GM12878 (cell line): Measurements from ENCODE around the gene LRGUK. TPM values are rescaled to one million over a fixed set of nuclear protein-coding genes. Genes with fewer than 3 reads are reported as not detected.

Experiments
- ATAC-seq: fragments of 200-7000 bp; cut with Tn5 transposase; 3 replicates; pipeline ENCODE4 v1.9.1; 2020; ENCODE audit warnings: mild to moderate bottlenecking, moderate library complexity
- BruUV-seq: library from RNA; stranded (reverse); fragments of 400-500 nt; replicated peaks from 2 replicates; lab custom pipeline; 2021; lab: Mats Ljungman, UMichigan
- CTCF ChIA-PET: fragments of 300-600 bp; sonication (Branson Sonifier 250); formaldehyde crosslinking; extraction: SDS; loops from one replicate; lab custom pipeline; 2021; ENCODE audit warnings: inconsistent platforms; lab: Yijun Ruan, JAX
- POLR2A ChIA-PET: fragments of 350-600 bp; formaldehyde crosslinking; extraction: SDS; loops from one replicate; lab custom pipeline; 2021; ENCODE audit warnings: inconsistent platforms; lab: Charles Lee
- RAD21 ChIA-PET: fragments of 300-600 bp; sonication (Branson Sonifier 250); formaldehyde crosslinking; loops from one replicate; lab custom pipeline; 2023; ENCODE audit warnings: antibody characterized with exemption; ENCODE audit not compliant: unreplicated experiment; lab: Charles Lee
- SMC1A ChIA-PET: fragments of 300-600 bp; sonication (Branson Sonifier 250); formaldehyde crosslinking; loops from one replicate; lab custom pipeline; 2023; ENCODE audit not compliant: unreplicated experiment, uncharacterized antibody; lab: Charles Lee
- DNase-seq: peaks from one replicate; pipeline ENCODE4 v3.0.0-alpha.2; 2011; ENCODE audit warnings: low read depth, low spot score
- FAIRE-seq: peaks from 3 replicates; lab custom pipeline; 2011; peaks lifted over from hg19 to GRCh38; lab: Jason Lieb, UNC
- H2AFZ ChIP-seq: 2 replicates; pipeline ENCODE4 v1.6.0; 2011; ENCODE audit warnings: low read depth, low read length, control low read depth; ENCODE audit not compliant: control insufficient read depth
- H3K27ac ChIP-seq: 2 replicates; pipeline ENCODE4 v1.5.1; 2011; ENCODE audit warnings: control low read depth; ENCODE audit not compliant: control insufficient read depth, insufficient read depth
- H3K27me3 ChIP-seq, 2 experiments: replicated peaks in 1 of 2; 2 replicates each; pipeline versions ENCODE4 v1.6.0 to v1.6.1; 2011; ENCODE audit warnings: low read length in 1 of 2; ENCODE audit not compliant: control insufficient read depth in 2 of 2, insufficient read depth in 2 of 2
- H3K36me3 ChIP-seq, 2 experiments: 2 replicates each; pipeline ENCODE4 v1.5.1; 2011; ENCODE audit warnings: low read length in 1 of 2; ENCODE audit not compliant: control insufficient read depth in 2 of 2, insufficient read depth in 2 of 2
- H3K4me1 ChIP-seq: 2 replicates; pipeline ENCODE4 v1.6.1; 2011; ENCODE audit warnings: mild to moderate bottlenecking, low read length, moderate library complexity, mixed read lengths; ENCODE audit not compliant: control insufficient read depth, insufficient read depth
- H3K4me2 ChIP-seq: 2 replicates; pipeline ENCODE4 v1.6.0; 2011; ENCODE audit warnings: control low read depth; ENCODE audit not compliant: control insufficient read depth, insufficient read depth
- H3K4me3 ChIP-seq: fragments of 200-600 bp; sonication (generic); 2 replicates; pipeline ENCODE4 v1.5.1; 2016
- H3K79me2 ChIP-seq: 2 replicates; pipeline ENCODE4 v1.6.0; 2011; ENCODE audit warnings: low read length; ENCODE audit not compliant: control insufficient read depth, insufficient read depth
- H3K9ac ChIP-seq: 2 replicates; pipeline ENCODE4 v1.8.0; 2011; ENCODE audit warnings: low read length, control low read depth, mixed read lengths; ENCODE audit not compliant: control insufficient read depth, insufficient read depth
- H3K9me3 ChIP-seq: replicated peaks from 3 replicates; pipeline ENCODE4 v1.5.1; 2011; ENCODE audit warnings: mild to moderate bottlenecking, low read length; ENCODE audit not compliant: control insufficient read depth, insufficient read depth
- H4K20me1 ChIP-seq: 2 replicates; pipeline ENCODE4 v1.6.0; 2011; ENCODE audit not compliant: control insufficient read depth, insufficient read depth
- CBX5 ChIP-seq: sonication (generic); IDR thresholded peaks from 2 replicates; pipeline ENCODE4 v1.6.1; 2016; ENCODE audit warnings: low read depth, moderate library complexity, mild to moderate bottlenecking, inconsistent platforms
- RUNX3 ChIP-seq: IDR thresholded peaks from 2 replicates; pipeline ENCODE4 v1.6.1; 2012; ENCODE audit warnings: low read length, inconsistent platforms
- ZNF24 ChIP-seq: fragments of 450-650 bp; IDR thresholded peaks from 2 replicates; pipeline ENCODE4 v1.6.1; 2017; ENCODE audit warnings: antibody characterized with exemption, mild to moderate bottlenecking
- WGBS: methylation state at CpG from one replicate; pipeline ENCODE4 v1.1.6; 2016; ENCODE audit warnings: low lambda C conversion rate; ENCODE audit not compliant: insufficient replicate concordance, insufficient coverage; ENCODE audit errors: missing lambda C conversion rate; 5-methylcytosine and 5-hydroxymethylcytosine counted together
- in situ Hi-C: fragments of 300-500 bp; cut with MboI; formaldehyde crosslinking; loops from 9 replicates; pipeline ENCODE4 v1.14.3; 2018; ENCODE audit warnings: mixed read lengths
- intact Hi-C: fragments of 100-400 bp; cut with micrococcal nuclease; formaldehyde crosslinking; loops from one replicate; pipeline ENCODE4 v1.14.2; 2022; ENCODE audit not compliant: unreplicated experiment
- polyA plus RNA-seq, 11 experiments: library from polyadenylated mRNA; depleted of rRNA in 4 of 11; unstranded in 6 of 11; stranded (reverse) in 5 of 11; fragments of >200 nt; fragmentation: Nextera tagmentation in 4 of 11; fragmentation: Illumina TruSeq in 1 of 11; extraction: Ambion mirVana in 4 of 11; extraction: Trizol in 1 of 11; gene quantifications; 1 replicate in 1 of 11; 2 replicates in 10 of 11; pipeline versions ENCODE4 v1.2.1 to v1.2.3, GENCODE V29; 2011 to 2016; ENCODE audit warnings: inconsistent platforms in 2 of 11, missing spikeins in 2 of 11, low read depth in 1 of 11
- total RNA-seq, 4 experiments: library from RNA; depleted of rRNA in 3 of 4; stranded (reverse); fragments of >200 nt in 3 of 4; fragmentation: Illumina TruSeq in 1 of 4; extraction: Trizol in 1 of 4; gene quantifications; 2 replicates each; pipeline versions ENCODE4 v1.2.1 to v1.2.3, GENCODE V29; 2013 to 2021
- TF ChIP-seq, protein P1 (sequence below): fragments of 450-650 bp; IDR thresholded peaks from 2 replicates; pipeline ENCODE4 v1.6.1; 2018; ENCODE audit warnings: borderline replicate concordance, mild to moderate bottlenecking; ENCODE audit not compliant: partially characterized antibody

Gene LRGUK
- total and polyA plus RNA-seq, 10 of the 15 experiments (the other 5 are each of a cell fraction or from before 2014, with no cell fraction given) = 0.04 to 0.14 (median 0.08) TPM; not detected in 3

DNA sequence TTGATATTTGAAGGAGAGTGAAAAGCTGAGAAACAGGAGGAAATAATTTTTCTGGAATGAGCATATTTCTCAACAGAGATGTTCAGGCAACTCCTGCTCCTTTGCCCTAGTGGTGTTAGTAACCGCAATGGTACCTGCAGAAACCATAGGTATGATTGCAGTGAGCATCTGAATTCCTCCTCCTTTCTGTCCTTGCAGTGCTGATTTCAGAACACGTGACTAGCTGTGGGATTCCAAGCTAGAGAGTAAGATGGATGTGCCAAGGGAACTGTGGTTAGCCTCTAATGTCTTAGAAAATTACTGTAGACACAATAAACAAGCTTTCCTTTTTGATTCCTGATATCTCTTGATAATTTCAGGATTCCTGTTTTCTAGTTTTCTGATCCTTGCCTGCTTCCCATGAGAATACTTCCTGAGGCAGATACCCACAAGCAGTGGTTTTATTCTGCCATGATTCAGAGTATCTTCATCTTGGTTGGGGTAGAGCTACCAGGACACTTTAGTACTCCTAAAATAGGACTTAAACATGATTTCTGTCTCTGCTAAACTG, 27.5 kb downstream of the LRGUK start:
- no peaks in the 10 kb centered on the region for H4K20me1 ChIP-seq
- H3K4me3 ChIP-seq = no peak overlapping the region
- TF ChIP-seq, protein P1, sequence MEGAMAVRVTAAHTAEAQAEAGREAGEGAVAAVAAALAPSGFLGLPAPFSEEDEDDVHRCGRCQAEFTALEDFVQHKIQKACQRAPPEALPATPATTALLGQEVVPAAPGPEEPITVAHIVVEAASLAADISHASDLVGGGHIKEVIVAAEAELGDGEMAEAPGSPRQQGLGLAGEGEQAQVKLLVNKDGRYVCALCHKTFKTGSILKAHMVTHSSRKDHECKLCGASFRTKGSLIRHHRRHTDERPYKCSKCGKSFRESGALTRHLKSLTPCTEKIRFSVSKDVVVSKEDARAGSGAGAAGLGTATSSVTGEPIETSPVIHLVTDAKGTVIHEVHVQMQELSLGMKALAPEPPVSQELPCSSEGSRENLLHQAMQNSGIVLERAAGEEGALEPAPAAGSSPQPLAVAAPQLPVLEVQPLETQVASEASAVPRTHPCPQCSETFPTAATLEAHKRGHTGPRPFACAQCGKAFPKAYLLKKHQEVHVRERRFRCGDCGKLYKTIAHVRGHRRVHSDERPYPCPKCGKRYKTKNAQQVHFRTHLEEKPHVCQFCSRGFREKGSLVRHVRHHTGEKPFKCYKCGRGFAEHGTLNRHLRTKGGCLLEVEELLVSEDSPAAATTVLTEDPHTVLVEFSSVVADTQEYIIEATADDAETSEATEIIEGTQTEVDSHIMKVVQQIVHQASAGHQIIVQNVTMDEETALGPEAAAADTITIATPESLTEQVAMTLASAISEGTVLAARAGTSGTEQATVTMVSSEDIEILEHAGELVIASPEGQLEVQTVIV = no peak
- no peak for TF ChIP-seq ZNF24
- peak overlapping the region; percentile 61; the same call in 1 of the 2 replicates for H3K4me2 ChIP-seq
- H2AFZ ChIP-seq = no peak overlapping the region
- intact Hi-C loops = no loop called here
- H3K27me3 ChIP-seq = no peaks in the 10 kb centered on the region
- DNase-seq (no peak), FAIRE-seq (no peak), ATAC-seq (no peak)
- no peak overlapping the region for H3K9ac ChIP-seq
- BruUV-seq = no TSS peak
- RAD21 ChIA-PET = no interaction called here
- H3K79me2 ChIP-seq = no peaks in the 10 kb centered on the region
- H3K36me3 ChIP-seq = no peaks in the 10 kb centered on the region
- POLR2A ChIA-PET = no interaction called here
- WGBS = 88% methylated on average over 2 of the region's 2 CpGs
- CTCF ChIA-PET = interaction anchor here (0.8 to 2.7 kb wide), 4 partner anchors 10 to 173 kb away, joined by 3 to 14 read pairs (median 4); no protein-coding TSS in a partner anchor
- in situ Hi-C loops = no loop called here
- peaks cover 7% of the 10 kb centered on the region; the same call in 1 of the 2 replicates for H3K4me1 ChIP-seq
- SMC1A ChIA-PET = no interaction called here
- H3K27ac ChIP-seq = no peak overlapping the region
- H3K9me3 ChIP-seq = no peaks in the 10 kb centered on the region

DNA sequence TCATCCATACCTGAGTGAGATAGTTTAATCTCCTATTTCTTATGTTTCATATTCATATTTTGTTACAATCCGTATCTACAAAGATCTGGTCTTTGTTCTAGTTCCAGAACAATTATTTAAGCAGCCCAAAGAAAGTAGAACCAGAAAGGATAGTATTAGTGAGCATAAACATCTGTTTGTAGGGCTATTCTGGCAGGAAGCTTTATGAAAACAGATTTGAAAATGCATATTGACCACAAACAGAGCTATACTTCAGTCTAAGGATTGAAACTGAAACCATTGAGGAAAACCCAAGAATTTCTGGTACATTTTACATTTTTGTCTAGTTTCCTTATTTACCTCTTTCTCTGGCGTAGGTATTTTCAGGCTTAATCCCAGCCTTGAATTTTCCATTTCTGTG, 28.1 kb downstream of the LRGUK start:
- FAIRE-seq (peak; percentile 13), ATAC-seq (no peak), DNase-seq (no peak)
- H3K36me3 ChIP-seq = no peaks in the 10 kb centered on the region
- CTCF ChIA-PET = interaction anchor here (1.2 to 2.7 kb wide), 3 partner anchors 10 to 17 kb away, joined by 4 to 14 read pairs (median 4); no protein-coding TSS in a partner anchor
- H2AFZ ChIP-seq = no peak overlapping the region
- SMC1A ChIA-PET = no interaction called here
- 14% methylated on average over 2 of the region's 2 CpGs for WGBS
- peak overlapping the region; percentile 61 for H3K4me2 ChIP-seq
- no peak overlapping the region for H3K27ac ChIP-seq
- in situ Hi-C loops = no loop called here
- H3K27me3 ChIP-seq = no peaks in the 10 kb centered on the region
- intact Hi-C loops = no loop called here
- no peaks in the 10 kb centered on the region for H3K79me2 ChIP-seq
- POLR2A ChIA-PET = no interaction called here
- no peak for TF ChIP-seq CBX5
- peak; percentile 34; the same call in 1 of the 2 replicates for TF ChIP-seq RUNX3
- RAD21 ChIA-PET = no interaction called here
- BruUV-seq = no TSS peak
- no peaks in the 10 kb centered on the region for H3K9me3 ChIP-seq
- peaks cover 7% of the 10 kb centered on the region; the same call in 1 of the 2 replicates for H3K4me1 ChIP-seq
- no peak overlapping the region for H3K9ac ChIP-seq
- no peak overlapping the region for H3K4me3 ChIP-seq
- no peaks in the 10 kb centered on the region for H4K20me1 ChIP-seq
